GM18519 (cell line): ENCODE data around the gene KRTAP3-3.

Experiments
- ATAC-seq: cut with Tn5 transposase; IDR thresholded peaks from one replicate; pipeline ENCODE4 v1.9.1; 2021; ENCODE audit warnings: mild to moderate bottlenecking, moderate library complexity; ENCODE audit not compliant: unreplicated experiment, low FRiP score

Gene KRTAP3-3

DNA sequence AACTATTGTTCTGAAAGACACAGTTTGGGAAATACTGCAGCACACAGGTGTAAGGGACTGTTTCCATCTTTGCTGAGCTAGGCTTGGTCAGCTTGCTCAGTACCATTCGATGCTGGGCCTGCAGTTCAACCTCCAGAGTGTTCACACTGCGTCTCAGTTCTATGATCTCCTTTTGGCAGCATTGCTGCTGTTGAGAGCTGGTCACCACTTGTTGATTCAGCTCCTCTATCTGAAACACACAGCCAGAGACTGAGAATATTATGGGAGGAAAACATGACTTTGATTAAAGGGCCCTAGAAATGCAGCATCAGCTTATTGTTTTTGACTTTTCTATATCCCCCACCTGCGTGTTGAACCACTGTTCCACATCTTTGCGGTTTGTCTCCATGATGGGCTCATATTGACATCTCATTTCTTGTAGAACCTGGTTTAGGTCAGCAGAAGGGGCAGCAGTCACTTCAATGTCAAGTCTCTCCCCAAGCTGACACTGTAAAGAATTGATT is 31.9 kb downstream of the KRTAP3-3 start:
- ATAC-seq = no peak

DNA sequence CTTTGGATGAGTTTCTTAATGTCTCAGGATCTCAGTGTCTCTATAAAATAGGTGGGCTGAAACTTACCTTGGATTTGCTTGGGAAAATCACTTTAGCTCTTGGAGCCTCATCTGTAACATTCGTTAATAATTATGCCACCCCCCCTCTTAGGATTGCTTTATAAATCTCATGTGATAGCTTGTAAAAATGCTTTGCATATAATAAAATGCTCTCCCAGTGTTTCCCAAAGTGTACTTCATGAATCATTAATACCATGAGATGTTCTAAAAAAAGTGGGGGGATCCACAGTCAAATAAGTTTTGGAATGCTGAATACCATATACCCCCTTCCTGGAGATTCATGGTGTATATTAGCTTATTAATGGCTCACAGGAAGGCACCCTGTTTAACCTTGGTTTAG is 32.4 kb downstream of the KRTAP3-3 start:
- no peak for ATAC-seq

DNA sequence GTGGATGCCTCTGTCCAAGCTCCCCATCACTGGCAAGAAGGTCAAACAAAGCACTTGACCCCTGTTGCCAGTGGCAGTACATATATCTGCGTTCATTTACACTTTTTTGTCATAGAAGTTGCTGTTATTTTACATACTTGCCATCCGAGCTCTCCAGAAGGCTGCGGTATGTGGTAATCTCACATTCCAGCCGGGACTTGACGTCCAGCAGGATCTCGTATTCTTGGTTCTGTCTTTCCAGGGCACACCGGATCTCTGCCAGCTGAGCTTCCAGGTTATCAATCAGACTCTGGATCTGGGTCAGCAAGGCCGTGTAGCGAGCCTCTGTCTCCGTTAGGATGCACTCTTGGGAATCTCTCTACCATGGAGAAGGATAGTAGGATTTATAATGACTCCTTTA is 33.8 kb downstream of the KRTAP3-3 start:
- ATAC-seq = no peak

DNA sequence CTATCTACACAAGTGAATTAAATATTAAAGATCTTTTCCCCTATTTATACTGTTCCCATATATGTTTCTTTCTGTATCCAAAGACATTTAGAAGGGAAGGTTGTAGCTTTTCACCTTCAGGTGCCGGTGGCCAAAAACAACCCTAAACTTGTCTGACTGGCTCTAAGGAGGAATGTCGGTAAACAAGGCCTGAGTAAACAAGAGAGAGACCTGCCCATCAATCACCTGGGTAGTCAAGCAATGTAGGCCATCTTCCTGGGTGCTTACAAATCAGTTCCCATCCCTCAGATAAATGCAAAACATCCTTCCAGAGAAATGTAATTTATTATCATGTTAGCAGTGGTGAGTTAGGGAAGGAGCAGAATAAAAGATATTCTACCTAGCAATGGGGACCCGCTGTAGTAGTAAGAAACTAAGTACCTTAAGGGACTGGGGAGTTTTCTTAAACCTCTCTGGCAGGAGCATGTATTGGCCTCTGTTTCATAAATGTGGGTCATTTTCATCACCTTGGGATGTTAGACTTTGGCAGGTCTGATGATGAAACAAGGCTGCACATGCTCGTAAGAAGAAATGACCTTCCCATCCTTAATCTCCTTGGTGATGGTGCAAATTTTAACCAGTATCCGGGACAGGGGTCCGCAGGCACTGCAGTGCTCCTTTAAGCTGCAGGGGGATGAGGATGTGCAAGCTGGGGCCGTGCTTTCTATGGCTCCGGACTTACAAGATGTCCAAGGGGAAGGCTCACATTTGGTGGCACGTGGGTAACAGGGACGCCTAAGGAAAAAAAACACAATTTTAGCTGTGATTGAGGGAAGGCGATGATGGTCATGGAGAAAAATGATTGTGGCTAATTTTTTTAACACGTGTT is 35.6 kb downstream of the KRTAP3-3 start:
- no peak for ATAC-seq

DNA sequence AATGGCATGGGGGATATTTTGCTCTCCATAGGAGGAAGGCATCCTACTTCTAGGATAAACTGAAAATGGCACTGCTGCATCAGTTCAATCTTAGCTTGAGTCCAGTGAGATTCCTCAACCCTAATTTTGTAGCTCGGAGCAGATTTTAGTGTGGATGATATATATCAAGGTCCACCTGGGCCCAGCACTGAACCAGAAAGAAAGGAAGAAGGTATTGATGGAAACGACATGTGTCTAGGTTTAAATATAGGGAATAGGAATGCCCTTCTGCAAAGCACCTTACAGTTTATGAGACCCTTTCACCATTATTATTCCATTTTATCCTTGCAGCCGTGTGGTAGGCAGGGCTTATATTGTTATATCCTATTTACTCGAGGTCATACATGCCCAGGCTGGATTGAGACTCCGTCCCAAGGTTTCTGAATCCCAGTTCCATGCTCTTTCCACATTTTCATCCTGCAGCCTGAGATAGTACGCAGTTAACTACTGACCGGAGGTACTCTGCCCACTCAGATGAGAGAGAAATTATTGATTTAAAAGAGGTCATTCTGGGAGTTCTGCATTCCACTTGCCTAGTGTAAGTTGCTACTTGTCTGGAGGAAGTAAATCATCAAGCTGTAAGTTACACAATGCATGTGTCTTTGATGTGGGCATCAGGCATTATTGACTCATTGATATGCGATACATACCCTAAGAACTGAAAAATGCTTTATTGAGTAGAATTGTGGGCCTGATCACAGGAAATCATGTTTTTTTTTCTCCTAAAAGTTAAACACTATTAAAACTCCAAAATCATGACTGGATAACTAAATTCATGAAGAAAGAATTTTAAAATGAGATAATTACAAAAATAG is 37.3 kb downstream of the KRTAP3-3 start:
- ATAC-seq = no peak

DNA sequence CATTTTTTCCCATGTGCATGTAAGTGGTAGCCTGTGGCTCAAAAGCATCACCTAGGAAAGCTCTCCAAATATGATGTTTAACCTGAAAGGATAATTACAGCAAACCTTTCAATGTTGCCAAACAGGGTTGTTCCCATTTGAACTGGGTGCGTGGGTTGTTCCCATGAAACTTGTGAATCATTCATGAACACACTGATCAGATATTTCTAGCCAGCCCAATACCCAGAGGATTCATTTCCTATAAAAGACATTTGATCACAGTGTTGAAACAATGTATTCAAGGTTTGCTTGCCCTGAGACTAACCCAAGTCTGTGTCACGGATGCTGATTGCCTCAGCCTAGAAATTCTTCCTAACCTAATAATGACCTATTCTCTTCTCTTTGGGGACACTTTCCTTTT is 40.1 kb downstream of the KRTAP3-3 start:
- ATAC-seq = no peak

DNA sequence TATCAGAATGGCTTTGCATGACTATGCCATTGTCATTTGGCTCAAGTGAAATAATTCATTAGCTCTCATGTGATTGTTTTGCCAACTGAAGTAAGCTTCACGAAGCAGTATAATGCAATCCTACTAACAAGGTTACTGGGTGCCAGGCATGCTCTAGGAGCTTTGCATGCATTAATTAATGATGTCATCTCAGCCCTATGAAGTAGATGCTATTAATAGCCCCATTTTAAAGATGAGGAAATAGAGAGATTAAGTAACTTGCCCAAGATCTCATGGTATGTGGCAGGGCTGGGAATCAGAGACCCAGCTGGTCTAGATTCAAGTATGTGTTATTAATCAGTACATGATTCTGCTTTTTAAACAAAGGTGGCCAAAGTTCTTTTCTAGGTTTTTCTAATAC is 41.3 kb downstream of the KRTAP3-3 start:
- no peak for ATAC-seq

DNA sequence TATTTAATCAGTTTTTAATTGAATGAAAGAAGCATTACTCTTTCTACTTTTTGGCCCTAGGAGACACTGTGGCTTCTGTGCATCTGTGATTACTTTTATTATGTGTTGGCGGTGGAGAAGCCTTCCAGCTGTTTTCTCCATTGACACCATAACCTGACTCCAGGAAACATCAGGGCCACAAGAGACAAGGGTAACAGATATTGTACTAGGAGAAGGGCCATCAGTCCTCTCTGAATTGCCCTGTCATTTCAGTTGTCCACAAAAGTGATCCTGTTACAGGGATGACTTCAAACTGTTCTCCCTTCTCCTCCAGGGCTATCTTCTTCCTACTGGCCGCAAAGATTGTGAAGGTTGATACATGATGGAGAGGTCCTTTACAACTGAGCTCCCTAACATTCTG is 41.8 kb downstream of the KRTAP3-3 start:
- ATAC-seq = no peak

DNA sequence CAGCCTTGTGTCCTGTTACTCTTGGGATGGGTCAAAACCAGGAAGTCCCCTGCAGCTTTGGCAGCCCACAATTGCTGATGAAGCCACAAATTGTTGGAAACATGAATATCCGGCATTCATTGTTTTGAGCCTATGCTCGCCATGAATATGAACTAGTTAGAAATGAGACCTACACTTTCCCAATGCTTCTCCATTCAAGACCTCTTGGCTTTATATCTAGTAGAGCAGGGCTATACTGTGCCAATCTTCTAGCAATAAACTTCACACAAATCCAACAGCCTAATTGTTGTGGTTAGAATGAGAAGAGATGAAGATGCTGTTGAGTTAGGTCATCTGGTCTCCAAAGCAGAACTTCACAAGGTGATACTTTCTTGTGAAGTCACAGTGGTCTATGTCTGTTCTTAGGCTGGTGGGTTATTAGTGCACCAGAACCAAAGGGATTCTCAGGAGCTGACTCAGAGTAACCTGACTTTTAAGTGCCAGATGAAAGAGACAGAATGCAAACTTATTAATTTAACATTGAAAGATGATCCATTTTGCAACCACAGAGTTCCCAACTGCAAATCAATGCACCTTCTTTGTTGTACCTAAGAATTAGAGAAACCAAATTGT is 42.8 kb downstream of the KRTAP3-3 start:
- ATAC-seq = no peak

DNA sequence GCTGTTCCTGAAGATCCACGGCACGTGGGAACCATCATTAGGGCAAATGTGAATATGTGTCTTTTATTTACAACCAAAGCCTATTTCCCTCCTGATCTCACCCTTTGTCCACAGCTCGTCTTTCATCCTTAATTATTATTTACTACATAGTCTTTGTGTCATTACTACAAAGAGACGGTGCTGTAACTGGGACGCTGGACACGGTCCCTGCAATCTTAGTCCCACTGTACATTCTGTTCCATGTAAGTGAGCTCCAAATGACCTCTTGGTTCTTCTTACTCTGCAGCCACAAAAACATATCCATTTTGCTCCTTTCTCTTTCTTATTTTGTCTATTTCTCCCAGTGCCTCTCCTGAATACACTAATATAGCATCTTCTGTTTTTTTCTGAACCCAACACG is 43.8 kb downstream of the KRTAP3-3 start:
- no peak for ATAC-seq

DNA sequence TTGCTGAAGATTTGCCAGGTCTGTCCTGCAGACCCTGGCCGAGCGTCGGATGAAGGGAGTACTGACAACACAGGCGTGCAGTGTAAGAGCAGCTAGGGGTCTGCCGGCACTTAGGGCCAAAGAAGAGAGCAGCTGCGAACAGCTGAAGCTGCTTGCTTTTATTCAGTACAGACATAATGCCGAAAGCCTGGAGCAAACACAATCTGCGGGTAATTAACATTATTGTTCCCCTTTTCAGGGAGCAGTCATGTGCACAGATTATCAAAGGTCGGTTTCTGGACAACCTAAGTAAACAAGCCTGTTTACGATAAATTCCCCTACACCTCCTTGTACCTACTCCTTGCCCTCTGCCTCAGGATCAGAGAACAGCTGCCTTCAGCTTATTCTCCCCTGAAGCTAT is 44.5 kb downstream of the KRTAP3-3 start:
- no peak for ATAC-seq

DNA sequence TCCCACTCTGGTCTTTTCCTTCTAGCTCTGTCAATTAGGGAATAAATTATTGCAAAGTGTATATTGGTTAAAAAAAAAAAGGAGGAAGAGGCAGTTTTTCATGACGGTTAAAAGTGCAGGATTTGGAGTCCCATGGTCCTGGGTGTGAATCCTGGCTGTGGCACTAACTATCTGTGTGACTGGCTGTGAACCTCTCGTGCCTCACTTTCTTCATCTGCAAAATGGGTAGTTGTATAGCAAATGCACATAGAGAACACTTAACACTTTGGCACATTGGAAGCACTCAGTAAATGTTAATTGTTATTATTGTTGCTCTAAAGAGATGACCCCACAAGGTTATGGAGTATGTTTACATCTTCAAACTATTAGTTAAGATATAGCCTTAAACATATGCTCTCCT is 46.0 kb downstream of the KRTAP3-3 start:
- no peak for ATAC-seq

DNA sequence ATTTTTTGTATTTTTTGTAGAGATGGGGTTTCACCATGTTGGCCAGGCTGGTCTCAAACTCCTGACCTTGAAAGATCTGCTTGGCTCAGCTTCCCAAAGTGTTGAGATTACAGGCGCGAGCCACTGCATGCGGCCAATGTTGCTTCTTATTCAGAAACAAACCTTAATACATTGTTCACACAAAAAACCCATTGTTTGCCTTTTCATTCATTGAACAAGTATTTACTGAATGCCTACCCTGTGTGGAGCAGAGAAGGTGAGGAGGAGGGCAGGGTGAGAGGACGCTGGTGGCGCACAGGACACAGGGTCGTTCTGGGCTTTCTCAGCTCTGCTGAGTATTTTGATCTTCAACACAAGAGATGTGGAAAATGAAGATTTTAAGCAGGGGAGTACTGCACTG is 48.5 kb downstream of the KRTAP3-3 start:
- ATAC-seq = no peak

DNA sequence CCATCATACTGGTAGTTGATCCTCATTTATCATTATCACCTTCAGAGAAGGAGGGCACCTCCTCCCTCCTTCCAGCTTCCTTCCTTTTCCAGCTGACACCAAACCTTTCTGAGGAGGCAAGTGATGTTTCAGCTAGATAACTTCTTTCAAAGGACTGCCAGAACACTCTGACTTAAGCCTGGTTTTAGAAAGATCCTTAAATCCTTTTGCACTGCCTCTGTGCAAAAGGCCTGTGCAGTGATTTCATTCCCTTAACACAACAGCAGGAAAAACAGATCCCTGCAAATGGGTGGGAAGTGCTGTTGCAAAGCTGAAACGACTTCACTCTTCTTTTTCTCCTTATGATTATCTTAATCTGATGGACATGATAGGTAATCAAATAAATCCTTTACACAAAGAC is 49.4 kb downstream of the KRTAP3-3 start:
- ATAC-seq = no peak
